ENCODE results near the gene CD81. TPM values are rescaled to one million over a fixed set of nuclear protein-coding genes. Genes with fewer than 3 reads are reported as not detected.

CD81 gene
- total and polyA plus RNA-seq, 2 experiments from 2014 or later = 88.6 to 290 TPM

DNA sequence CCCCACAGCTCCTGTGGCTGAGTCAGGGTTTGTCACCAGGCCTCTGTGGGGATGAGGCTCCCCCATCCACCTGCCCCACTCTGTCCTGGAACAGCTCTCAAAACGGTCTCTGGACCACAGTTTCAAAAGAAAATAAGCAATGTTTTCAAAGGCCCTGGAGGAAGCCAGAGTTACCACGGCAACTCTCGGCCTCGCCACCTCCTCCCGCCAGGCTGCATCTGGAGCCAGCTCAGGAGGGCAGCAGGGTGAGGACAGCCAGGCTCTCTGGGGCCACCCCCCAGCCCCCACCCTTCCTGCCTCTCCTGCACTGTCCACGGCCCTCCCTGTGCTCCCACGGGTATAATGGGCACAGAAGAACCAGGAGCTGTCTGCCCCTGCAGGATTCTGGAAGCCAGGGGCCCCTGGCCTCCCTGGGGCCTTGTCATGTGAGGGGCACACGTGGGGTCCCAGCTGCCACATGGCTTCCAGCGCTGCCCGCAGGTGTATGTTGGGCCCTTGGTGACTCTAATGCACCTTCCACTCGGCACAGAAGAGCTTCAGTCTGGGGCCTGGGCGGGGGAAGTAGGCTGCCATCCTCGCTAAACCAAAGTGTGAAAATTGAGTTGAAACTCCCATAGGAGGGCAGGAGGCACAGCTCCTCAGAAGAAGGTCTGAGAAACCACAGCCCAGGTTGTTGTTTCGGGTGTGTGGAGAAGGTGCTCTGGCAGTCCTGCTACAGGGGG lies 10.3 kb downstream of the CD81 start:
- no peaks in the 10 kb centered on the region for H3K27me3 ChIP-seq (ENCODE audit: insufficient read depth)
- H3K36me3 Mint-ChIP-seq (ENCODE audit: low read depth) = no peaks in the 10 kb centered on the region; the same call in 2 of the 3 replicates
- H4K20me1 ChIP-seq (replicated peaks; ENCODE audit: insufficient read depth) = peaks cover 15% of the 10 kb centered on the region
- peaks cover 2% of the 10 kb centered on the region; the same call in 1 of the 2 replicates for H3K4me1 ChIP-seq (ENCODE audit: insufficient read depth)
- no peak overlapping the region for H3K27ac Mint-ChIP-seq
- no peak overlapping the region for H2AFZ ChIP-seq
- H3K4me2 ChIP-seq = no peak overlapping the region
- DNase-seq (ENCODE audit: low spot score) (no peak), ATAC-seq (no peak)
- H3K27me3 Mint-ChIP-seq (ENCODE audit: insufficient read depth, low read depth, poor library complexity) = peaks cover 7% of the 10 kb centered on the region
- no peak overlapping the region for H3K27ac ChIP-seq (ENCODE audit: low read depth)
- TF ChIP-seq STAT1 (IDR thresholded peaks at IDR 0.05; ENCODE audit: unreplicated experiment) = no peak
- H3K9me3 Mint-ChIP-seq = no peaks in the 10 kb centered on the region
- peaks cover 71% of the 10 kb centered on the region for H3K79me2 ChIP-seq (replicated peaks; ENCODE audit: insufficient read depth)
- no peak overlapping the region for H3K4me3 ChIP-seq
- H3F3A ChIP-seq (replicated peaks; ENCODE audit: low read depth) = no peaks in the 10 kb centered on the region
- no peak overlapping the region for H3K4me3 Mint-ChIP-seq
- peaks cover 26% of the 10 kb centered on the region for H3K4me1 Mint-ChIP-seq
- no peaks in the 10 kb centered on the region for H3K36me3 ChIP-seq (ENCODE audit: insufficient read depth)
- H3K9me2 ChIP-seq (ENCODE audit: insufficient read depth) = no peaks in the 10 kb centered on the region

DNA sequence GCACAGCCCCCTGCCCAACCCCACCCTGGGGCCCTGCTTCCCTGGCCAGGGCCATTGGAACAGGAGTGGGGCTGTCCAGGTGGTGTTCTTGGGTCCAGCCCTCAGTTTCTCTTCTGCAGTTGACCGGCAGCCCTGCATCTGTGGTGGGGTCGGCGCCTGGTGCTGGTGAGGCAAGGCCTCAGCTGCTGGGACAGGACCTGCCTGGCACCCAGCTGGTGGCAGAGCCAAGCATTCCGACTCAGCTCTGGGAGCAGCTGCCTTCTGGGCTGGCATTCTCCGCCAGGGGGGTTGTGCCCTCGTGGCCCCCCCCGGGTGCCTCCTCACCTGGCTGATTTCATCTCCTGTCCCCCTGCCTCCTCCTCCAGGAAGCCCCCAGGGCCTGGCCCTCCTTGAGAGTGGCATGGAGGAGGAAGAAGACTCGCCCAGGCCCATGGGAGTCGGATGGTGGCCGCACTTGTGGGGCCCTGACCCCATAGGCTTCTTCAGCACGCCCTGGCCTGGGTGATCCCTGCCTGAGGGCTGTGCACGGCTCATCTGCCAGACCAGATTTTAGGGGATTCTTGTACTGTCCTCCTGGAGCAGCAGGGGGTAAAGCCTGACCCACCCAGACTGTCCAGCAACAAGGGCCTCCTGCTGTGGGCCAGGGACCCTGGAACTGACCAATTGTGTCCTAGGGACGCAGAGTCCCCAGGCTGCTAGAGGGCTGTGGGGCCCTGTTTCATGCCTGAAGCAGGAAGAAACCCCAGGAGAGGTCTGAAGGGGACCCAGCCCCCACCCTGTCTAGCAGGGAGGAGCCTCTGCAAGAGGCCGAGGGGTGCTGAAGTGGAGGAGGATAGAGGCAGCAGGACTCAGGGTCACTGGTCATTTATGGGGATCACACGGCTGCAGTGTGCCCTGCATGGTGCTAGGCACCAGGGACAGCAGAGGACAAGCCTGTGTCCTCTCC lies 11.6 kb downstream of the CD81 start:
- H3K27me3 ChIP-seq (ENCODE audit: insufficient read depth) = no peaks in the 10 kb centered on the region
- DNase-seq (ENCODE audit: low spot score) (no peak), ATAC-seq (no peak; the same call in 2 of the 3 replicates)
- Mint-ChIP-seq H3K9me3 (no peaks in the 10 kb centered on the region), H3K4me3 (no peak overlapping the region), H3K36me3 (ENCODE audit: low read depth) (no peaks in the 10 kb centered on the region; the same call in 2 of the 3 replicates), H3K27me3 (ENCODE audit: insufficient read depth, low read depth, poor library complexity) (peaks cover 7% of the 10 kb centered on the region), H3K4me1 (peaks cover 23% of the 10 kb centered on the region), H3K27ac (peak overlapping the region; percentile 89)
- no peak for TF ChIP-seq JUNB (IDR thresholded peaks at IDR 0.05; ENCODE audit: unreplicated experiment)
- H3K4me1 ChIP-seq (ENCODE audit: insufficient read depth) = no peaks in the 10 kb centered on the region; the same call in 1 of the 2 replicates
- no peaks in the 10 kb centered on the region for H3F3A ChIP-seq (replicated peaks; ENCODE audit: low read depth)
- no peaks in the 10 kb centered on the region for H3K9me2 ChIP-seq (ENCODE audit: insufficient read depth)
- peaks cover 60% of the 10 kb centered on the region for H3K79me2 ChIP-seq (replicated peaks; ENCODE audit: insufficient read depth)
- no peaks in the 10 kb centered on the region for H3K36me3 ChIP-seq (ENCODE audit: insufficient read depth)
- H2AFZ ChIP-seq = no peak overlapping the region
- H3K4me2 ChIP-seq = no peak overlapping the region
- H4K20me1 ChIP-seq (replicated peaks; ENCODE audit: insufficient read depth) = peaks cover 14% of the 10 kb centered on the region
- no peak overlapping the region for H3K27ac ChIP-seq (ENCODE audit: low read depth)
- H3K4me3 ChIP-seq = no peak overlapping the region

DNA sequence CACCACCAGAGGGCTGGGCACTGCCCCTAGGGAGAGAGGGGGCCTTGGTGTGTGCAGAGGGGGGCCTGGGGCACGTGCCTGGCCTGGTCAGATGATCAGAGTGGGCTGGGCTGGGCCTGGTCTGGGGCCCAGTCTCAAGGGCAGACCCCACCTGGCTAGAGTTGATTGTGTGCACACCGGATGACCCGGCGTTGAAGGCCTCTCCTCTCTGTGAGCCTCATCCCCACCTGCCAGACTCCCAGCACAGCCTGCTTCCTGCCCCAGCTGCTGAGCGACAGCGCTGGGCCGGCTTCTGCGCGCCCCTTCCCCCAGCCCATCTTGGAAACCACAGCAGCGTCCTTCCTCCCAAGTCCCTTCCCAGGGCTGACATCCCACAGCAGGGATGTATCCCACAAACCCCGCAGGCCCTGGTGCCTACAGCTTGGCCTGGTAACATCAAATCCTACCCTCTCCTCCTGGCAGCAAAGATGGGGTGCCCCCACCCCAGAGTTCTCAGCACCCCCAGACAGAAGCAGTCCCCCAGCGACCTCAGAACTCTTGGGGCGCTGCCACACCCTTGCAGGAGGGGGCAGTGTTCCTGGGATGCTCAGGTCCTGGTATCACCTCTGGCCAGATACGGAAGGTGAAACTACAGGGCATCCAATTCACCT lies 12.4 kb downstream of the CD81 start:
- H3K4me1 Mint-ChIP-seq = peaks cover 20% of the 10 kb centered on the region
- peak overlapping the region; percentile 14; the same call in 1 of the 3 replicates for H3K4me3 Mint-ChIP-seq
- H3K36me3 Mint-ChIP-seq (ENCODE audit: low read depth) = no peaks in the 10 kb centered on the region; the same call in 2 of the 3 replicates
- ATAC-seq (peak; percentile 19), DNase-seq (ENCODE audit: low spot score) (no peak)
- H4K20me1 ChIP-seq (replicated peaks; ENCODE audit: insufficient read depth) = peaks cover 14% of the 10 kb centered on the region
- H3K27me3 ChIP-seq (ENCODE audit: insufficient read depth) = no peaks in the 10 kb centered on the region
- no peak overlapping the region for H2AFZ ChIP-seq
- H3K4me2 ChIP-seq = no peak overlapping the region
- H3K27me3 Mint-ChIP-seq (ENCODE audit: insufficient read depth, low read depth, poor library complexity) = peaks cover 7% of the 10 kb centered on the region
- H3K79me2 ChIP-seq (replicated peaks; ENCODE audit: insufficient read depth) = peaks cover 56% of the 10 kb centered on the region
- H3F3A ChIP-seq (replicated peaks; ENCODE audit: low read depth) = no peaks in the 10 kb centered on the region
- H3K4me1 ChIP-seq (ENCODE audit: insufficient read depth) = no peaks in the 10 kb centered on the region; the same call in 1 of the 2 replicates
- H3K27ac ChIP-seq (ENCODE audit: low read depth) = no peak overlapping the region
- no peaks in the 10 kb centered on the region for H3K36me3 ChIP-seq (ENCODE audit: insufficient read depth)
- peak overlapping the region; percentile 89 for H3K27ac Mint-ChIP-seq
- TF ChIP-seq STAT1 (IDR thresholded peaks at IDR 0.05; ENCODE audit: unreplicated experiment) = no peak
- TF ChIP-seq EZH2 (IDR thresholded peaks at IDR 0.05; ENCODE audit: low read depth, unreplicated experiment) = no peak
- TF ChIP-seq JUNB (IDR thresholded peaks at IDR 0.05; ENCODE audit: unreplicated experiment) = no peak
- TF ChIP-seq, protein P1, sequence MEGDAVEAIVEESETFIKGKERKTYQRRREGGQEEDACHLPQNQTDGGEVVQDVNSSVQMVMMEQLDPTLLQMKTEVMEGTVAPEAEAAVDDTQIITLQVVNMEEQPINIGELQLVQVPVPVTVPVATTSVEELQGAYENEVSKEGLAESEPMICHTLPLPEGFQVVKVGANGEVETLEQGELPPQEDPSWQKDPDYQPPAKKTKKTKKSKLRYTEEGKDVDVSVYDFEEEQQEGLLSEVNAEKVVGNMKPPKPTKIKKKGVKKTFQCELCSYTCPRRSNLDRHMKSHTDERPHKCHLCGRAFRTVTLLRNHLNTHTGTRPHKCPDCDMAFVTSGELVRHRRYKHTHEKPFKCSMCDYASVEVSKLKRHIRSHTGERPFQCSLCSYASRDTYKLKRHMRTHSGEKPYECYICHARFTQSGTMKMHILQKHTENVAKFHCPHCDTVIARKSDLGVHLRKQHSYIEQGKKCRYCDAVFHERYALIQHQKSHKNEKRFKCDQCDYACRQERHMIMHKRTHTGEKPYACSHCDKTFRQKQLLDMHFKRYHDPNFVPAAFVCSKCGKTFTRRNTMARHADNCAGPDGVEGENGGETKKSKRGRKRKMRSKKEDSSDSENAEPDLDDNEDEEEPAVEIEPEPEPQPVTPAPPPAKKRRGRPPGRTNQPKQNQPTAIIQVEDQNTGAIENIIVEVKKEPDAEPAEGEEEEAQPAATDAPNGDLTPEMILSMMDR (conservative IDR thresholded peaks at IDR 0.05; ENCODE audit: low read depth in 2 of 2) = peak; percentile 34 to 37
- no peak for TF ChIP-seq POLR2AphosphoS5 (IDR thresholded peaks at IDR 0.05; ENCODE audit: low read depth)
- TF ChIP-seq ZNF331 (CRISPR knock-in tag; IDR thresholded peaks at IDR 0.05; ENCODE audit: low read depth) = no peak
- no peak for TF ChIP-seq CREB1 (CRISPR knock-in tag; IDR thresholded peaks at IDR 0.05; ENCODE audit: low read depth)
- no peak for TF ChIP-seq EZH2phosphoT487 (IDR thresholded peaks at IDR 0.05; ENCODE audit: unreplicated experiment)
- no peaks in the 10 kb centered on the region for H3K9me3 Mint-ChIP-seq
- H3K4me3 ChIP-seq = no peak overlapping the region
- H3K9me2 ChIP-seq (ENCODE audit: insufficient read depth) = no peaks in the 10 kb centered on the region
